ENCODE measurements around the gene PTPRM. TPM values are rescaled to one million over a fixed set of nuclear protein-coding genes. Genes with fewer than 3 reads are reported as not detected.

Gene PTPRM
- polyA plus RNA-seq, 1 donor from 2014 or later, result 126 TPM

- no peaks in the 10 kb centered on the region for H3K27me3 ChIP-seq (ENCODE audit: insufficient read depth, low read depth, low read length)
- no peaks in the 10 kb centered on the region for H3K9me2 ChIP-seq (ENCODE audit: insufficient read depth, low read length)
- no peak overlapping the region for H2AFZ ChIP-seq (ENCODE audit: low read depth, low read length)
- H3K9ac ChIP-seq (ENCODE audit: low read length), result no peak overlapping the region
- TF ChIP-seq TAF1 (IDR thresholded peaks at IDR 0.05; ENCODE audit: low read depth) (no peak), RAD21 (conservative IDR thresholded peaks at IDR 0.05) (no peak), MXI1 (conservative IDR thresholded peaks at IDR 0.05; ENCODE audit: poor library complexity, severe bottlenecking) (no peak), REST (IDR thresholded peaks at IDR 0.05; ENCODE audit: borderline replicate concordance) (no peak), EZH2 (IDR thresholded peaks at IDR 0.05; ENCODE audit: borderline replicate concordance, insufficient read depth, low read length, poor library complexity, severe bottlenecking) (no peak), POLR2AphosphoS5 (IDR thresholded peaks at IDR 0.05) (no peak), EP300 (conservative IDR thresholded peaks at IDR 0.05; ENCODE audit: poor library complexity, severe bottlenecking) (no peak), CTCF (IDR thresholded peaks at IDR 0.05; ENCODE audit: poor library complexity, severe bottlenecking) (no peak), SMC3 (conservative IDR thresholded peaks at IDR 0.05; ENCODE audit: poor library complexity) (no peak)
- no peak overlapping the region for H3K4me3 ChIP-seq (ENCODE audit: low read length)
- H4K20me1 ChIP-seq (ENCODE audit: insufficient read depth), result no peaks in the 10 kb centered on the region
- H3K27ac ChIP-seq (ENCODE audit: low read length), result no peak overlapping the region
- no peaks in the 10 kb centered on the region for H3K9me3 ChIP-seq (ENCODE audit: low read length)
- no peaks in the 10 kb centered on the region for H3K36me3 ChIP-seq (ENCODE audit: insufficient read depth, low read length)
- H3K79me2 ChIP-seq (replicated peaks; ENCODE audit: insufficient read depth, low read length), result no peaks in the 10 kb centered on the region
- H3K4me2 ChIP-seq (ENCODE audit: low read length), result no peak overlapping the region
- H3F3A ChIP-seq (ENCODE audit: insufficient read depth, low read length, poor library complexity, severe bottlenecking), result no peaks in the 10 kb centered on the region
Observed at GRCh38 chr18:8177330-8178016, 610.4 kb downstream of the PTPRM start.

- no peak for TF ChIP-seq MXI1 (conservative IDR thresholded peaks at IDR 0.05; ENCODE audit: poor library complexity, severe bottlenecking)
- no peak for TF ChIP-seq TAF1 (IDR thresholded peaks at IDR 0.05; ENCODE audit: low read depth)
- no peak for TF ChIP-seq SMC3 (conservative IDR thresholded peaks at IDR 0.05; ENCODE audit: poor library complexity)
- TF ChIP-seq RAD21 (conservative IDR thresholded peaks at IDR 0.05), result no peak
- TF ChIP-seq CTCF (IDR thresholded peaks at IDR 0.05; ENCODE audit: poor library complexity, severe bottlenecking), result no peak
- no peak for TF ChIP-seq EZH2 (IDR thresholded peaks at IDR 0.05; ENCODE audit: borderline replicate concordance, insufficient read depth, low read length, poor library complexity, severe bottlenecking)
- no peak for TF ChIP-seq REST (IDR thresholded peaks at IDR 0.05; ENCODE audit: borderline replicate concordance)
- TF ChIP-seq EP300 (conservative IDR thresholded peaks at IDR 0.05; ENCODE audit: poor library complexity, severe bottlenecking), result no peak
- no peak for TF ChIP-seq POLR2AphosphoS5 (IDR thresholded peaks at IDR 0.05)
- H3K9me2 ChIP-seq (ENCODE audit: insufficient read depth, low read length), result no peaks in the 10 kb centered on the region
- no peaks in the 10 kb centered on the region for H3K79me2 ChIP-seq (replicated peaks; ENCODE audit: insufficient read depth, low read length)
- no peaks in the 10 kb centered on the region for H3F3A ChIP-seq (ENCODE audit: insufficient read depth, low read length, poor library complexity, severe bottlenecking)
- H3K27me3 ChIP-seq (ENCODE audit: insufficient read depth, low read depth, low read length), result no peaks in the 10 kb centered on the region
- H3K4me3 ChIP-seq (ENCODE audit: low read length), result no peak overlapping the region
- no peak overlapping the region for H3K9ac ChIP-seq (ENCODE audit: low read length)
- no peaks in the 10 kb centered on the region for H3K36me3 ChIP-seq (ENCODE audit: insufficient read depth, low read length)
- H4K20me1 ChIP-seq (ENCODE audit: insufficient read depth), result no peaks in the 10 kb centered on the region
- no peaks in the 10 kb centered on the region for H3K9me3 ChIP-seq (ENCODE audit: low read length)
- no peak overlapping the region for H2AFZ ChIP-seq (ENCODE audit: low read depth, low read length)
- H3K4me2 ChIP-seq (ENCODE audit: low read length), result no peak overlapping the region
- no peak overlapping the region for H3K27ac ChIP-seq (ENCODE audit: low read length)
Observed at GRCh38 chr18:8186413-8186812, 619.3 kb downstream of the PTPRM start.
